ENCODE results near the gene ARMH4.

DNA sequence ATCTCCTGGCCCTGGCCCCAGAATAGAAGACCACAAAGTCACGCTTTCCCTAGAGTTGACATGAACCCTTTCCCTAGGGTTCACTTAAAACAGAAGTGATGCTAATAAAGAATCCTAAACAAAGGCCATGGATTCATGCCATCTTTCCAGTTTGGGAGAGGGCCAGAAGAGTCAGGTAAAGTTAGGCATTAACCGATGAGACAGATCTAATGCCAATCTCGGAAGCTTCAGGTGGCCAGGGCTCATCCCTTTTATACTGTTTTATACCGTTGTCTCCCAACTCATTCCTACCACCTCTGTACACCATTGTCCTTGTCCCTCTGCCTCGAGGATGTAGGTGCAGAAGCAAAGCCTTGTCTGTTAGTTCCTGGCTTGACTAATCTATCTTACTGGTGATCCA lies 25.1 kb upstream of the ARMH4 start:
- TF ChIP-seq CTCF (IDR thresholded peaks at IDR 0.05; ENCODE audit: borderline replicate concordance, extremely low read depth, low read length, poor library complexity, severe bottlenecking) (no peak), EZH2 (IDR thresholded peaks at IDR 0.05; ENCODE audit: borderline replicate concordance, low read depth, low read length, severe bottlenecking) (no peak)

Measured in DND-41 (cell line).